ENCODE results near the gene TMEM183A. TPM values are rescaled to one million over a fixed set of nuclear protein-coding genes. Genes with fewer than 3 reads are reported as not detected.

TMEM183A gene
- total RNA-seq, 2 donors from 2014 or later, result 80.2 to 88.2 TPM

- no peak overlapping the region for H3K27ac ChIP-seq
- H3K4me3 ChIP-seq, result no peak overlapping the region
- H3K36me3 ChIP-seq, result no peaks in the 10 kb centered on the region
- no peaks in the 10 kb centered on the region for H3K4me1 ChIP-seq (replicated peaks)
- no peak for TF ChIP-seq POLR2AphosphoS5 (IDR thresholded peaks at IDR 0.05)
- TF ChIP-seq CTCF (IDR thresholded peaks at IDR 0.05), result no peak
- TF ChIP-seq POLR2A (IDR thresholded peaks at IDR 0.05), result no peak
- 85% methylated on average over 4 of the region's 4 CpGs for WGBS
- H3K9me3 ChIP-seq, result no peaks in the 10 kb centered on the region
- DNase-seq (ENCODE audit: low spot score), result no peak
- H3K27me3 ChIP-seq (replicated peaks; ENCODE audit: insufficient read depth), result no peaks in the 10 kb centered on the region
- intact Hi-C loops (cut with DNase I), result no loop called here
These were observed 41.9 kb downstream of the TMEM183A start for GRCh38 chr1:203049077-203049476.

- Histone ChIP-seq H3K9me3 (no peaks in the 10 kb centered on the region), H3K4me1 (replicated peaks) (no peaks in the 10 kb centered on the region), H3K27me3 (replicated peaks; ENCODE audit: insufficient read depth) (no peaks in the 10 kb centered on the region), H3K36me3 (no peaks in the 10 kb centered on the region), H3K4me3 (no peak overlapping the region), H3K27ac (no peak overlapping the region)
- DNase-seq (ENCODE audit: low spot score), result no peak
- 85% methylated on average over 14 of the region's 14 CpGs for WGBS
- TF ChIP-seq POLR2A (IDR thresholded peaks at IDR 0.05) (no peak), CTCF (IDR thresholded peaks at IDR 0.05) (no peak), POLR2AphosphoS5 (IDR thresholded peaks at IDR 0.05) (no peak)
- intact Hi-C loops (cut with DNase I), result no loop called here
These were observed 42.5 kb downstream of the TMEM183A start for GRCh38 chr1:203049576-203050180.

- Histone ChIP-seq H3K4me3 (no peak overlapping the region), H3K27me3 (replicated peaks; ENCODE audit: insufficient read depth) (no peaks in the 10 kb centered on the region), H3K9me3 (no peaks in the 10 kb centered on the region), H3K36me3 (no peaks in the 10 kb centered on the region), H3K27ac (no peak overlapping the region), H3K4me1 (replicated peaks) (no peaks in the 10 kb centered on the region)
- 89% methylated on average over 4 of the region's 4 CpGs for WGBS
- DNase-seq (ENCODE audit: low spot score), result no peak
- intact Hi-C loops (cut with DNase I), result no loop called here
- TF ChIP-seq CTCF (IDR thresholded peaks at IDR 0.05), result no peak
These were observed 43.7 kb downstream of the TMEM183A start for GRCh38 chr1:203050826-203051225.

GRCh38 chr1:203051841-203052324, 44.7 kb downstream of the TMEM183A start:
- no peaks in the 10 kb centered on the region for H3K36me3 ChIP-seq
- DNase-seq (ENCODE audit: low spot score), result no peak
- no peak overlapping the region for H3K27ac ChIP-seq
- no peaks in the 10 kb centered on the region for H3K27me3 ChIP-seq (replicated peaks; ENCODE audit: insufficient read depth)
- no peaks in the 10 kb centered on the region for H3K9me3 ChIP-seq
- no peak overlapping the region for H3K4me3 ChIP-seq
- intact Hi-C loops (cut with DNase I), result no loop called here
- 66% methylated on average over 20 of the region's 20 CpGs for WGBS
- H3K4me1 ChIP-seq (replicated peaks), result no peaks in the 10 kb centered on the region
- TF ChIP-seq POLR2A (IDR thresholded peaks at IDR 0.05), result no peak
- TF ChIP-seq POLR2AphosphoS5 (IDR thresholded peaks at IDR 0.05), result no peak
- no peak for TF ChIP-seq CTCF (IDR thresholded peaks at IDR 0.05)

GRCh38 chr1:203052601-203053000, 45.4 kb downstream of the TMEM183A start:
- Histone ChIP-seq H3K27me3 (replicated peaks; ENCODE audit: insufficient read depth) (no peaks in the 10 kb centered on the region), H3K9me3 (no peaks in the 10 kb centered on the region), H3K36me3 (no peaks in the 10 kb centered on the region), H3K4me1 (replicated peaks) (no peaks in the 10 kb centered on the region), H3K27ac (no peak overlapping the region), H3K4me3 (no peak overlapping the region)
- TF ChIP-seq CTCF (IDR thresholded peaks at IDR 0.05) (no peak), POLR2A (IDR thresholded peaks at IDR 0.05) (no peak), POLR2AphosphoS5 (IDR thresholded peaks at IDR 0.05) (no peak)
- intact Hi-C loops (cut with DNase I), result no loop called here
- no peak for DNase-seq (ENCODE audit: low spot score)
- WGBS, result 91% methylated on average over 3 of the region's 3 CpGs

All from prostate gland (tissue), 2 donors.